Ureter (tissue), 1 donor: Measurements from ENCODE around the gene NKIRAS2. TPM values are rescaled to one million over a fixed set of nuclear protein-coding genes. Genes with fewer than 3 reads are reported as not detected.
"Not testable (repeated sequence)": the region's sequence is repeated elsewhere in the genome, so short reads cannot be mapped to it uniquely, and the experiment has no call there.

Source experiments
- DNase-seq: peaks from one replicate; pipeline ENCODE4 v3.0.0-alpha.2; 2020; ENCODE audit warnings: low spot score
- total RNA-seq: library from RNA; stranded (reverse); gene quantifications from one replicate; pipeline ENCODE4 v1.2.4, GENCODE V29; 2023
- donor health status: DM: yes; HTN: yes; CAD: no.

Gene NKIRAS2
- total RNA-seq, 1 donor from 2014 or later = 20.8 TPM

DNA sequence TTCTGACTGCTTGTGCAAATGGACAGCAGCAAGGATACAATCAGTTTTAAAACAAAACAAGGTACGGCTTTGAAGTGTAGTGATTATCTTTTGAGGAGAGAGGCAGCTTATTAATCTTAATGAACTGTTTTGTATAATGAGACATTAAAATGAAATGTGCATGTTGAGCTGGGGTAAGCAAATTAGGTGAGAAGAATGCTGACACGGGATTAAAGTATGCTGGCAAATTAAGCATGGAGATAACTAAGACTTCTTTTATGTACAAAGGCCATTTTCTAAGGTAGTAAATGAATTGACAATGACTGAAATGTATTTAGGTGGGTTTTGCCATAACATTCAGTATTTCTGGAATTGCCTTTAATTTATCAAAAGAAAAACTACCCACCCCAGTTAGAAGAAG, 21.4 kb upstream of the NKIRAS2 start:
- DNase-seq = no peak

DNA sequence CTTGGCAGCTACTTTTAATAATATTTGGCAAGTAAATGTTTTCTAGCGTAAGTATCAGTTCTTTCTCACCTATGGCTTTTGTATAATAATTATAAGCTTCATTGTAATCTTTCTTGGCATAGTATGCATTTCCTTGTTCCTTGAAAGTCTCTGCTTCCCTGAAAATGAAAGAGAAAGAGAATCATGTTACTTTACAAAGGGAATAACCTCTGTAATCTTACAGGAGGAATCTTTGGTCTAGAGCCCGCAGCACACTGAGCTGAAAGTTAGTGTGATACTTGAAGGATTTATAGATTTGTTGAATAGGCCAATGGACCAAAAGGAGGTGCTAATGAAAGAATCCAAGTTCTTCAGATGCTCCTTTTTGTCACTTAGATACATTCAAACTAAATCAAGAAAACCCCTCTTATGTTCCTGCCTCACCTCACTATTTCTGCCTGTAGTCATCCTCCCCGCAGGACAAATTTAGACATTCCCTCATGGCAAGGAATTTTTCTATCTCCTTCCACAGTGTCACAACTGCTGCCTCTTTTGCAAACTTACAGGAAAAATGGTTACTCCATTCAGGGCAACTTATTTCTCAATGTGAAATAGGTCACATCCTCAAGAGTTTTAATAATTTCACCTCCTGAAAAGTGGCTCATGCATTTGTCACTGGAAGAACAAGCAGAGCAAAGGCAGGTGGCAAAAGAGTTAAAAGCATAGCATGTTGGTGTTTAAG, 19.3 kb upstream of the NKIRAS2 start:
- DNase-seq = no peak

DNA sequence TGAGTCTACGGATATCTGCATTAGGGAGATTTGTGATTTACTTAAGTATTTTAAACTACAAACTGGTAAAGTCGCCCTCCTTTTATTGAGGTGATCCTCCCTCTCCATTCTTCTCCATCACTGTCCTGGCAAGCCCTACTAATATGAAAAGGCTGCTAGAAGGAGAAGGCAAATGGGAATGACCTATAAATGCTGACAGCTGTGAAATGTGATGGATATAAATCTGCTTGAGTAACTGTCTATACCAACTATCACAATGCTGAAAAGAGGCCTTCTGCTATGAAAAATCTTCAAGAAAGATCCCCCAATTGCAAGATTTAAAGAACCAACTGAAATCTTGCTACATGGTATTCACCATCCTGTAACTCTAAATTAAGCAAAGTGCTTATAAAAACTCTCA, 18.2 kb upstream of the NKIRAS2 start:
- DNase-seq = no peak

DNA sequence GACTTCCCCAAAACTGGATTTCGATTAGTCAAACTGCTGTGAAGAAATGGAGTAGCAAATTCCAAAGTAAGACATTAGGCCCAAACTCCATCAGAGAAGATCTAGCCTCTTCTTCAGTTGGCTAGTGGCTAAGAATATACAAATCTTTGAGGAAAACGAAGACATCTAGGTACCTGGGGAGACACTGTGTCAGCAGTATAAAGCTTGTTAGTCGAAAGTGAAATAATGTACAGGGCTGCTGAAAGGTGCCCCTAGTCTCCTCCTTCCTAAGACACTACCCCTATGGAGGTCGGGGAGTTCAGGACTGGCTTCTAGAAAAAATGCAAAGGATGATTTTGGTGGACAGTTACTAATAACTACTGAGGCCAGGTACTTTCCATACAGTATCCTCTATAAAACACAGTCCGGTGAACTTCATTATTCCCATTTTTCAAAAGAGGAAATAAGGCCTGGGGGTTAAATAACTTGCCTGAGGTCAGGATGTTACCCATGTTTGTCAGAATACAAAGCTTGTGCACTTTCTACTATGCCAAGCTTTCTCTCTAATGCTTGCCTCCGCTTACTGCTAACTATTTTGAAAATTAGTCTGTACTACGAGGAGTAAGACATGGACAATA, 17.6 kb upstream of the NKIRAS2 start:
- DNase-seq = no peak

- no peak for DNase-seq
Observed at GRCh38 chr17:42002792-42003301, 17.0 kb upstream of the NKIRAS2 start.

GRCh38 chr17:42005166-42005565, 14.7 kb upstream of the NKIRAS2 start:
- DNase-seq = no peak

DNA sequence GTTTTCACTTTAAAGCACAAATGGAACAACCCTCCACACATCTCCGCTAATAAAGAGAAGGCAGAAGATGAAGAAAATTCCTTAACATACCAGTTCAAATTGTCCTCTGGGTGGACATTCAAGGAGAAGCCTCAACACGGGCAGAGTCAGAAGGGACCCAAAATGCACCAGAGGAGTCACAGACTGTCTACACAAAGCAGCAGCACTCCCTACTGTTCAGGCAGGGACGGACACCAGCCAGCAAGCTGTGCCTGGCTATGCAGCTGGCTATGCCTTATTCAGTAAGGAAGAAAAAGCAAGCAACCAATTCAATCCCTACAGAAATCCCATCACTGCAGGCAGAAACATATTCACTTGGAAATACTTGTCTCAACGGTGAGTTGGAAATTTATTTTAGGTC, 10.7 kb upstream of the NKIRAS2 start:
- DNase-seq = no peak

GRCh38 chr17:42010266-42010680, 9.6 kb upstream of the NKIRAS2 start:
- DNase-seq = not testable (repeated sequence)

GRCh38 chr17:42010898-42011516, 8.9 kb upstream of the NKIRAS2 start:
- no peak for DNase-seq

DNA sequence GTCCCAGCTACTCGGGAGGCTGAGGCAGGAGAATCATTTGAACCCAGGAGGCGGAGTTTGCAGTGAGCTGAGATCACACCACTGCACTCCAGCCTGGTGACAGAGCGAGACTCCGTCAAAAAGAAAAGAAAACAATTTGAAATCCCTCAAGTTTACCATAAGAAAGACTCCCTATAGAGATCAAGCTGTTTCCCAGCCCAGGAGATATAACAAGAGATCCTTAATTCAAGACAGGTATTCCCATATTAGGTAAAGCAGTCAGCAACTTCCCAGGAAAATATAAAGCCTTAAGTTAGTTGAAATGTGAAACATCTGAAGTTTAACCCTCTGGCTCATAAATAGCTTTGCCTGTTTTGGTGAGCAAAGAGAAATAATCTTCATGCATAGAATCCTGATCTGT, 7.5 kb upstream of the NKIRAS2 start:
- not testable (repeated sequence) for DNase-seq

- not testable (repeated sequence) for DNase-seq
Observed at GRCh38 chr17:42013740-42014139, 6.2 kb upstream of the NKIRAS2 start.

DNA sequence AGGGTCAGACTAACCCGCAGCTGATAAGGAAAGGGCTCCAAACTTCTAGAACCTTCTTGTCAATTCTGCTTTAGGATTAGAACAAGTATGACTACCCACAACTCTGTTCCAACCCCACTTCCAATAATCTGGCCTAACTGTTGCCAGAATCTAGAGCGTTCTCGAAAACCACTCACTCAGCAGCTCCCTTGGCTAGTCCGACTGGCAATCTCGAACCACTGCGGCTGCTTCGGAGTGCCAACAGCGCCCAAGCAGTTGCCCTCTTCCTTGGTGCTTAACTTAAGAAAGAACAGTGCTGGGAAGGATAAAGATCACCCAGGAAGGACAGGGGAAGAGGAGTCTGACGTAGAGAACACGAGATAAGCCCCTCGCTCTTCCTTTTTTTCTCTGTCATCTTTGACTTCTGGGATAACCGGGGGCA, 3.5 kb upstream of the NKIRAS2 start:
- no peak for DNase-seq

GRCh38 chr17:42016941-42017865, 2.7 kb upstream of the NKIRAS2 start, which contains the start of gene DNAJC7:
TSS of gene DNAJC7 (minus strand) at chr17:42017439. CDS start at chr17:42017416, 23 bp downstream.
- DNase-seq = peak; percentile 90

- DNase-seq = no peak
Observed at GRCh38 chr17:42017866-42018200, 2.1 kb upstream of the NKIRAS2 start.

GRCh38 chr17:42018339-42018738, 1.6 kb upstream of the NKIRAS2 start:
- no peak for DNase-seq

DNA sequence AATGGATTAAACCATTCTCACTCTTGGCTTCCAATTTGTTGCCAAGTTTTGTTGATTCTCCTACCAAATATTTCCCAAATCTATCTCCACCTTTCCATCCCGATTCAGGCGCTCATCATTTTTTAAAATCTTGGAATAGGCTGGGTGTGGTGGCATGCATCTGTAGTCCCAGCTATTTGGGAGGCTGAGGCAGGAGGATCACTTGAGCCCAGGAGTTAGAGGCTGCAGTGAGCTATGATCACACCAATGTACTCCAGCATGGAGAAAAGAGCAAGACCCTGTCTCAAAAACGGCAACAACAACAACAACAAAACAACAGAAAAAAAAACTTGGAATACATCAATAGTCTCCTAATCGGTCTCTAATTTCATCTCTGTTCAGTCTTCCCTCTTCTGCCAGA, 902 bp upstream of the NKIRAS2 start:
- DNase-seq = no peak

GRCh38 chr17:42020845-42021244, 955 bp downstream of the NKIRAS2 start:
- DNase-seq = not testable (repeated sequence)

DNA sequence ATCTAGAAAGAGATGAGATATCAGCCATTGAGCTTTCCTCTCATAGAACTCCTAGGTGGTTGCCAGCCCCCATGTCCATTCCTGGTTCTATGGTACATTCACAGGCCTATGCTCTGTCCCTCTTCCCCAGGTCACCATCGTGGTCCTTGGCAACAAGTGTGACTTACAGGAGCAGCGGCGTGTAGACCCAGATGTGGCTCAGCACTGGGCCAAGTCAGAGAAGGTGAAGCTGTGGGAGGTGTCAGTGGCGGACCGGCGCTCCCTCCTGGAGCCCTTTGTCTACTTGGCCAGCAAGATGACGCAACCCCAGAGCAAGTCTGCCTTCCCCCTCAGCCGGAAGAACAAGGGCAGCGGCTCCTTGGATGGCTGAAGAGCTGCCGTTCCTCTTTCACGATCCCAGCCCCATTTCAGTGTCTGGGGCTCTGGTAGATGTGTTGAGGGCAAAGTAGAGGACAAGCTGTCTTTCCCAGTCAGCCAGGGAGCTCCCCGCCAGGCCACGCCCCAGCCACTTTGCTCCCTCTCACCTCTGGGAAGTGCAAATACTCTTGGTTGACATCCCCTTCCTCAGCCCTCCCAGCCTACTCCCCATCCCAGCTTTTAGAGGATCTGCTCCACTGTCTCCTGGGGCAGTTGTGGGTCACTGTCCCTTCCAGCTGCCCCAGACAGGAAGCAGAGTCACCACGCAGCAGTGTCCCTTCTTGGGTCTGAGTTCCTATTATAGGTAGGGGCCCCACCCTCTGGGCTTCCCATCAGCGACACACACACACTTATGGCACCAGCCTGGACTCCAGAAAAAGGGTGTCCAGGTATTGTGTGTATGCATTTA, 3.8 kb downstream of the NKIRAS2 start:
- no peak for DNase-seq

- no peak for DNase-seq
Observed at GRCh38 chr17:42025191-42025579, 5.3 kb downstream of the NKIRAS2 start.

DNA sequence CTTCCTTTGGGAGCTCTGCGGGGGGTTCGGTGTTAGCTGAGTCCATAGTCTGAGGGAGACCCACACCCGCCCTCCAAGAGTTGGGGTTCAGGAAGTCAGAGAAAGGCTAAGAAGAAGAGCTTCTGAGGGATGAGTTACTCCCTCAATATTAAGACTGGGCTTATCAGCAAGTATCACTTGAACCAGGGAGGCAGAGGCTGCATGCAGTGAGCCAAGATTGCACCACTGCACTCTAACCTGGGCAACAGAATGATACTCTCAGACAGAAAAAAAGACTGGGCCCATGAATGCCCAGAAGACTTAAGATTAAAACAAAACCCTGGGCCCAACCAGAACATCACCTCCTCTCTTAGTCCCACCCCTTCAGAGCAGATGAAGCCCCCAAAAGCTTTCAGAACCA, 6.0 kb downstream of the NKIRAS2 start:
- DNase-seq = no peak
